Dendritic cell treated with granulocyte-macrophage colony-stimulating factor and Interleukin-4, amounts not matched to agents 40 ng/mL and 50 ng/mL, for 4 days (primary cell): ENCODE measurements around the gene CCR5.
A peak's percentile ranks its signal among the peaks of the same experiment; 100 is the strongest.

Experiments used
- H3K27ac Mint-ChIP-seq: one replicate; pipeline ENCODE4 v1.8.0; 2022; ENCODE audit warnings: mild to moderate bottlenecking, mixed read lengths
- H3K27me3 Mint-ChIP-seq: one replicate; pipeline ENCODE4 v1.8.0; 2022; ENCODE audit warnings: mild to moderate bottlenecking, mixed read lengths
- H3K36me3 Mint-ChIP-seq: one replicate; pipeline ENCODE4 v1.8.0; 2022; ENCODE audit warnings: low read depth, mixed read lengths
- H3K4me1 Mint-ChIP-seq: one replicate; pipeline ENCODE4 v1.8.0; 2022; ENCODE audit warnings: low read depth, mixed read lengths
- H3K4me3 Mint-ChIP-seq: one replicate; pipeline ENCODE4 v1.8.0; 2022; ENCODE audit warnings: mild to moderate bottlenecking, moderate library complexity, mixed read lengths
- H3K9me3 Mint-ChIP-seq: one replicate; pipeline ENCODE4 v1.8.0; 2022; ENCODE audit warnings: mixed read lengths
- intact Hi-C: fragments of 100-400 bp; cut with micrococcal nuclease; formaldehyde crosslinking; loops from one replicate; pipeline ENCODE4 v1.15.0; 2022

The CCR5 gene

DNA sequence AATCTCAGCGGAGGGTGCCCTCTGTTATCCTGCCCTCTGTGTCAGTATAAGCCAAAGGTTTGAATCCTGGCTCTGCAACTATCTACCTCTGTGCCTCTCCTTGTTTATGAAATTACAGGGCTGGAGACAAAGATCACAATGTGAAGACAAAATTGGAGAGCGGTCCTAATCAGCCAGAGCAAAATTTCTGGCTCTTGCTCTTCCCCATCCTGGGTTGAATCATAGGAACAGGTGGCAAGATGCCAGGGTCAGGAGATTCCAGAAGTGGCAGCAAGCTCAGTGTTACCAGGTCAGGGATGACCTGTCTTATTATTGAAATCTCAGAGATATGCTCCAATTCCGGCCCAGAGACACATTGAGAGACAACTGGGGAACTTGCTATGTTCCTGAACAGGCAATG lies 19.1 kb upstream of the CCR5 start:
- peaks cover 79% of the 10 kb centered on the region for H3K4me1 Mint-ChIP-seq
- no peak overlapping the region for H3K4me3 Mint-ChIP-seq
- no peaks in the 10 kb centered on the region for H3K36me3 Mint-ChIP-seq
- no peaks in the 10 kb centered on the region for H3K27me3 Mint-ChIP-seq
- H3K27ac Mint-ChIP-seq: no peak overlapping the region
- intact Hi-C loops: no loop called here
- no peaks in the 10 kb centered on the region for H3K9me3 Mint-ChIP-seq

- Mint-ChIP-seq H3K9me3 (no peaks in the 10 kb centered on the region), H3K4me3 (no peak overlapping the region), H3K4me1 (peaks cover 92% of the 10 kb centered on the region), H3K36me3 (peaks cover 1% of the 10 kb centered on the region), H3K27me3 (no peaks in the 10 kb centered on the region), H3K27ac (no peak overlapping the region)
- intact Hi-C loops: no loop called here
Measured at GRCh38 chr3:46353090-46353489, 17.7 kb upstream of the CCR5 start.

DNA sequence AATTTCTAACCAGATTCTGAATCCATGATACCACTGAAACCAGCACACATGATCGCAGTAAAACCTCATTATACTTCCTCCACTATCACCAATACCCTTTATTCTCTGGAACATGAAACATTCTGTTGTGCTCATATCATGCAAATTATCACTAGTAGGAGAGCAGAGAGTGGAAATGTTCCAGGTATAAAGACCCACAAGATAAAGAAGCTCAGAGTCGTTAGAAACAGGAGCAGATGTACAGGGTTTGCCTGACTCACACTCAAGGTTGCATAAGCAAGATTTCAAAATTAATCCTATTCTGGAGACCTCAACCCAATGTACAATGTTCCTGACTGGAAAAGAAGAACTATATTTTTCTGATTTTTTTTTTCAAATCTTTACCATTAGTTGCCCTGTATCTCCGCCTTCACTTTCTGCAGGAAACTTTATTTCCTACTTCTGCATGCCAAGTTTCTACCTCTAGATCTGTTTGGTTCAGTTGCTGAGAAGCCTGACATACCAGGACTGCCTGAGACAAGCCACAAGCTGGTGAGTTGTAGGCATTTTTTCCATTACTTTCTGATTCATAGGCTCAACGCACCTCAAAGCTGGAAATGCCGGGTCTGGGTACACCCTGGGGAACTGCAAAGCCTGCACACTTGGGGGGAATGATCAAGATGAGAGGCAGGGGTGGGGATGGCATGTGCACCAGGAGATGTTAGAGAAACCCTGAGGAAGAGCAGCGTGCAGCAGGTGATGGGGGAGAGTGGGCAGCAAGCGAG lies 16.9 kb upstream of the CCR5 start, which contains the start of gene CCR2:
Gene CCR2, plus strand, starts transcription at position 465 of the 764 bp plus-strand sequence. CDS start 3,417 bp downstream, outside the sequence.
- Mint-ChIP-seq H3K4me3 (peak within 1 kb of the TSS; percentile 76), H3K27ac (peak within 1 kb of the TSS; percentile 75), H3K4me1 (peaks cover 95% of the 10 kb centered on the region)

DNA sequence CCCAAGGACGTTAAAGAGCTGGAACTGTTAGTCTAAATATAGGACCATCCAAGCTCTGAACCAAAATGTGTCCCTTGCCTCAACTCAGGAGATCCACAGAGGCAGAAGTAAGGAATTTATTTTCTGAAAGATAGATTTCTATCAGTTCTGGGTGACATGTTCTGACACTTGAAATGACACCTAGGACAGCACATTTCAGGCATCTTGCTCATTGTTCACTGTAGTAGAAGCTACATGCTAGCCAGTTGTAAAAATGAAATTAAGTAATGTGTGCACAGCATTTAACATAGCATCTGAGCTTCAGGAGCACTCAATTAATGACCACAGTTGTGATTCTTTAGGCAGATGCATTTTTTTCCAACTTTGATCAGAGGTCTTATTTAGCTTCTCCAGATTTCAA lies 16.3 kb upstream of the CCR5 start:
- peaks cover 14% of the 10 kb centered on the region for H3K36me3 Mint-ChIP-seq
- no peaks in the 10 kb centered on the region for H3K9me3 Mint-ChIP-seq
- peak overlapping the region; percentile 75 for H3K27ac Mint-ChIP-seq
- H3K27me3 Mint-ChIP-seq: no peaks in the 10 kb centered on the region
- H3K4me3 Mint-ChIP-seq: peak overlapping the region; percentile 76
- peaks cover 95% of the 10 kb centered on the region for H3K4me1 Mint-ChIP-seq
- intact Hi-C loops: no loop called here

More for the DNA sequence above, 16.9 kb upstream of the CCR5 start, which contains the start of gene CCR2:
- H3K27me3 Mint-ChIP-seq: no peaks in the 10 kb centered on the region
- H3K36me3 Mint-ChIP-seq: peaks cover 8% of the 10 kb centered on the region
- intact Hi-C loops: no loop called here
- H3K9me3 Mint-ChIP-seq: no peaks in the 10 kb centered on the region

GRCh38 chr3:46354984-46355383 lies 15.8 kb upstream of the CCR5 start:
- no peaks in the 10 kb centered on the region for H3K27me3 Mint-ChIP-seq
- H3K36me3 Mint-ChIP-seq: peaks cover 14% of the 10 kb centered on the region
- peaks cover 95% of the 10 kb centered on the region for H3K4me1 Mint-ChIP-seq

DNA sequence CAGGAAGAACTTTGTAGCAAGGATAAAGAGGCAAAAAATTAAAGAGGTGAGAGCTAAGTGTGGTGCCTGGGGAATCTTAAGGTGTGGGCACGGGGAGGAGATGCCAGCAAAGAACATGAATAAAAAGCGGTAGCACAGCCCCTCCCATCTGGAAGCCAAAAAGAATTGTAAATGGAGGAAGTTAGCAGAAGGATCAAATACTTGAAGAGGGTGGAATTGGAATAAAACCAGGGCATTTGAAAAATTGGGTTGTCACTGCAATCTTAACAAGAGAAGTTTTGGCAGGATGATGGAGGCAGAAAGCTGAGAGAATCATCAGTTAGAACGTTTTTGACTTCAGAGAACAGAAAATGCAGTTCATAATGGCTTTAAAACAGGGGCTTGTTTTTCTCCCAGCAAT lies 14.5 kb upstream of the CCR5 start:
- intact Hi-C loops: no loop called here

More at GRCh38 chr3:46354984-46355383, 15.8 kb upstream of the CCR5 start:
- intact Hi-C loops: no loop called here
- Mint-ChIP-seq H3K9me3 (no peaks in the 10 kb centered on the region), H3K27ac (peak overlapping the region; percentile 75), H3K4me3 (peak overlapping the region; percentile 76)

DNA sequence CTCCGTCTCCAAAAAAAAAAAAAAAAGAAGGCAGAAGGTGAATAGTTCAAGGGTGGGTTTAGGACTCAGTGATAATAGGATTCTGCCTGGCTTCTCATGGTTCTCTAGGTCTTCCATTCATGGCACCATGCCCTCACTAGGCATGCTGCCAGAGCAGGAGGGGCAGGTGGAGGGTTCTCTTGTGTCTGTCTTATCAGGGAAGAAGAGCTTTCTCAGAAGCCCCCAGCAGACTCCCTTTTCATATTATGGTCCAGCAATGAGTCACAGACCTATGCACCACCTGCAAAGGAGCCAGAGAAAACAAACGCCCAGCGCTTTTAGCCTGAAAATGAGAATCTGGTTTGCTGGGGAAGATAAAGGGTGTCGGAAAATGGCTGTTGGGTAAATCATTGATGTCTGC lies 13.8 kb upstream of the CCR5 start:
- Mint-ChIP-seq H3K27me3 (no peaks in the 10 kb centered on the region), H3K4me3 (peak overlapping the region; percentile 76), H3K36me3 (peaks cover 14% of the 10 kb centered on the region), H3K4me1 (peaks cover 99% of the 10 kb centered on the region), H3K9me3 (no peaks in the 10 kb centered on the region), H3K27ac (peak overlapping the region; percentile 75)
- intact Hi-C loops: no loop called here

More for the DNA sequence above, 14.5 kb upstream of the CCR5 start:
- Mint-ChIP-seq H3K27me3 (no peaks in the 10 kb centered on the region), H3K9me3 (no peaks in the 10 kb centered on the region), H3K36me3 (peaks cover 14% of the 10 kb centered on the region), H3K4me3 (peak overlapping the region; percentile 76), H3K27ac (peak overlapping the region; percentile 75), H3K4me1 (peaks cover 99% of the 10 kb centered on the region)

- Mint-ChIP-seq H3K4me1 (peaks cover 93% of the 10 kb centered on the region), H3K36me3 (peaks cover 16% of the 10 kb centered on the region)
- intact Hi-C loops: no loop called here
Measured at GRCh38 chr3:46358466-46358865, 12.3 kb upstream of the CCR5 start.

GRCh38 chr3:46359733-46360493 lies 10.8 kb upstream of the CCR5 start:
- H3K9me3 Mint-ChIP-seq: no peaks in the 10 kb centered on the region
- H3K4me1 Mint-ChIP-seq: peaks cover 88% of the 10 kb centered on the region
- H3K36me3 Mint-ChIP-seq: peaks cover 30% of the 10 kb centered on the region
- no peaks in the 10 kb centered on the region for H3K27me3 Mint-ChIP-seq
- intact Hi-C loops: loop anchor here (5.0 kb wide), 2 partner anchors 48 to 63 kb away; no protein-coding TSS in a partner anchor
- peak overlapping the region; percentile 88 for H3K27ac Mint-ChIP-seq
- peak overlapping the region; percentile 55 for H3K4me3 Mint-ChIP-seq

More at GRCh38 chr3:46358466-46358865, 12.3 kb upstream of the CCR5 start:
- Mint-ChIP-seq H3K27ac (peak overlapping the region; percentile 88), H3K9me3 (no peaks in the 10 kb centered on the region), H3K4me3 (no peak overlapping the region), H3K27me3 (no peaks in the 10 kb centered on the region)

DNA sequence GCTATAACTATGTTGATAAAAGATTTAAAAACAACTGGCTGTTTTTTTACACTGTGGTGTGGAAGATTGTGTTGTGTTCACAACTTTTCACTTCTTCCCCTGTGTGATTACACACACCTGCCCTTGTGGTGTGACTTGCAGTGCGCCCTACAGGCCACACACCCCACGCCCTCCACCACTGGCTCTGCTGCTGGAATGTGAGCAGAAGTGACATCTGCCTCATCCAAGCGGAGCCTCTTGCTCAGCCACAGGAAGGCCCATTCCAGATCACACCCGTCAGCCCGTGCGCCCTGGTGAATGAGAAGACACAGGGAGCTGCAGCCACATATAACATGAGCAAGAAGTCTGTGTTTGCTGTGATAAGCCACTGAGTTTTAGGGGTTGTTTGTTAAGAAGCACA lies 9.8 kb upstream of the CCR5 start:
- peak overlapping the region; percentile 88 for H3K27ac Mint-ChIP-seq
- intact Hi-C loops: loop anchor here (5.0 kb wide), 2 partner anchors 49 to 64 kb away; no protein-coding TSS in a partner anchor
- peaks cover 32% of the 10 kb centered on the region for H3K36me3 Mint-ChIP-seq
- no peaks in the 10 kb centered on the region for H3K9me3 Mint-ChIP-seq
- peaks cover 87% of the 10 kb centered on the region for H3K4me1 Mint-ChIP-seq
- no peaks in the 10 kb centered on the region for H3K27me3 Mint-ChIP-seq
- no peak overlapping the region for H3K4me3 Mint-ChIP-seq

DNA sequence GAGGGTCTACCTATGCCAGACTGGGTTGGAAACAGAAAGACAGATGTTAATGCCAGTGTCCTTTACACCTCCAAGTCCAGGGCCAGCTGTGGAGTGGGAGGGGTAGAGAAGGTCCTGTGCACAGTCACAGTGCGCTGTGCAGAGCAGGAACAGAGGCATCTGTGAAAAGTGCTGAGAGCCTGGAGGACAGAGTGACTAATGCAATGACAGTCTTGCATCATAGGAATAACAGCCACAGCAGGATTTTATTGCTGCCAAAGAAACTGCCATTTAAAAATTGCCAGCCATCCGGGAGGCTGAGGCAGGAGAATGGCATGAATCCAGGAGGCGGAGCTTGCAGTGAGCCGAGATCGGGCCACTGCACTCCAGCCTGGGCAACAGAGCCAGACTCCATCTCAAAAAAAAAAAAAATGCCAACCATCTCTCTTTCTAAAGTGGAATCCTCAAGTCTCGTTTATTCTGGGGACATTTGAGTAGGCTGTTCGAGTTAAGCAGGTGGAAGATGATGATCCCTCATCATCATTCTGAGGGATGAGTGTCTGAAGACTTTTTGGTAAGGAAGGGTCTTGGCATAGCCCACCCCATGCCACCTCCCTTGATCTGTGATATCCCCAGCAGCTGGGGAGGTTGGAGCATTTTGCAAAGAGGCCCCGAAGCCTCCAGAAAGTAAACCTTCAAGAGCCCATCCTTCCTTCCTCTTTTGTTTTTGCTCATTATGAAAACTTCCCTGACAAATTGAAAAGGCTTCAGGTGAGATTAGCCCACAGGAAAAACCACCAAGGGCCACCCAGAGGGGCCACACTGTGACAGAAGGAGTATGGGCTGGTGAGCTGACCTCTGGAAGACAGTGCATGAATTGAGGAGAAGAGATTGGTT lies 9.1 kb upstream of the CCR5 start:
- Mint-ChIP-seq H3K27me3 (no peaks in the 10 kb centered on the region), H3K9me3 (no peaks in the 10 kb centered on the region)

GRCh38 chr3:46365041-46365440 lies 5.7 kb upstream of the CCR5 start:
- H3K9me3 Mint-ChIP-seq: no peaks in the 10 kb centered on the region
- H3K27me3 Mint-ChIP-seq: no peaks in the 10 kb centered on the region
- H3K4me1 Mint-ChIP-seq: peaks cover 79% of the 10 kb centered on the region
- no peak overlapping the region for H3K4me3 Mint-ChIP-seq
- intact Hi-C loops: no loop called here
- peak overlapping the region; percentile 41 for H3K27ac Mint-ChIP-seq
- H3K36me3 Mint-ChIP-seq: peaks cover 31% of the 10 kb centered on the region

More for the DNA sequence above, 9.1 kb upstream of the CCR5 start:
- H3K4me1 Mint-ChIP-seq: peaks cover 87% of the 10 kb centered on the region
- no peak overlapping the region for H3K4me3 Mint-ChIP-seq
- H3K27ac Mint-ChIP-seq: peak overlapping the region; percentile 88
- H3K36me3 Mint-ChIP-seq: peaks cover 37% of the 10 kb centered on the region
- intact Hi-C loops: loop anchor here (5.0 kb wide), 2 partner anchors 49 to 64 kb away; no protein-coding TSS in a partner anchor

DNA sequence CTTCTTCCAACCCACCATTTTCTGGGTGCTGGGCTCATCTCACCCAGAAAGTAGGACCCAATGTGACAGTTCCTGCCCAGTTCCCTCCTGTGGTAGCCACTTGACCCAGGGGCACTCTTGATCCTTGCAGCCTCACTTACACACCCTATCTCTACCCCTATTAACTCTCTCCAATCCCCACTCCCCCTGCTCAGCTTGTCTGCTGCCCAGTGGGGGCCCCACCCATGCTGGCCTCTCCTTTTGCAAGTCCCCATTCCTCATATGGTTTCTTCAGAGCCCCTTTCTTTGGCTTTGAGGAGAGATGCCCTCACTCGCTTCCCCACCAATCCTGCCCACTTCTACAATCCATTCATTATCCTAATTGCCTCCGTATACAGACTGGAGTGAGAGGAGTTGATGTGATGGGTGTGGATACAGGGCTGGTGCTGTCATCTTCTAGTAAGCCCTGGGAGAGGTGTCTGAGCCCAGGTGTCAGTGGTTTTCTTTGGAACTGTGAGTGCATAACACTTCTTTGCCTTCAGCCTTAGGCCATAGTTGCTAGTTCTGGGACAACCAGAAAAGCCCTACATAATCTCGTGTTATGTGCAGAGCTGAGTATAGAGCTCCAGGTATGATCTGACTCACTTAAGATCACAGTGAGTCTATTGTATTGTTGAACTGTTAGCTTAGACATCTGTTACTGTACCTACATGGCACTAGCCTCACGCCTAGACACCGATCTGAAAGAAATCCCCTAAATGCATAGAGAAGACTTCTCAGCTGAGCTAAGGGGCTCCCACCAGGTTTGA lies 4.8 kb upstream of the CCR5 start:
- no peak overlapping the region for H3K4me3 Mint-ChIP-seq
- H3K36me3 Mint-ChIP-seq: peaks cover 31% of the 10 kb centered on the region
- intact Hi-C loops: no loop called here
- no peaks in the 10 kb centered on the region for H3K27me3 Mint-ChIP-seq
- no peaks in the 10 kb centered on the region for H3K9me3 Mint-ChIP-seq
- H3K27ac Mint-ChIP-seq: peak overlapping the region; percentile 41
- H3K4me1 Mint-ChIP-seq: peaks cover 71% of the 10 kb centered on the region
